ENCODE measurements around the gene PANK1.
A peak's percentile ranks its signal among the peaks of the same experiment; 100 is the strongest.
"Not testable (repeated sequence)": the region's sequence is repeated elsewhere in the genome, so short reads cannot be mapped to it uniquely, and the experiment has no call there.

Gene PANK1

DNA sequence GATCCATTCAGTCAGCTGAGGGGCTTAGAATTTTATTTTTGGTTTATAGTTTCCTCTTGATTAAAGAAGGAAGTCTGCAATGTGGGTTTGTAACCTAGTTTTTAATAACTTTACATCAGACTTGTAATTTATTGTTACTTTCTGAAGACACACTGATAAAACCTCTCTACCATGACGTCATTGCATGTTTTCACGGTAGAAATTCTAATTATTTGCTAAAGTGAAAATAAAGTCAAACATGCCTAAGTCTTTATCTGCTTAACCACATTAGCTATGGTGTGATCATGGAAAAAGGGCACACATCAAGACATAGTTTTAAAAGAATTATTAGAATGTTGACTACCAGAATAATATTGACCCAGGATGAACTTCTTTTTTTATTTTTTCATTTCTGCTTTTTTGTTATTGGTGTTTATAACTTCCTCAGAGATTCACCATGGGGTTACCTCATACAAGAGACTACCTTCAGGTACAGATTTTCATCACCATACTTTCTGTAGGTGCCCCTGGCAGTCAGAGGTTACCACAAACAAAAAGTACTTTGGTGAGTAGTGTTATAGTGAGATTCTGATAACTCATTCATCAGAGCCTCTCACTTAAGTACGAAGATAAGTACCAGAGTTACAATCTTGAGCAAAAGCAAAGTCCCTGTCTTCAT, 7.0 kb upstream of the PANK1 start:
- DNase-seq = no peak

DNA sequence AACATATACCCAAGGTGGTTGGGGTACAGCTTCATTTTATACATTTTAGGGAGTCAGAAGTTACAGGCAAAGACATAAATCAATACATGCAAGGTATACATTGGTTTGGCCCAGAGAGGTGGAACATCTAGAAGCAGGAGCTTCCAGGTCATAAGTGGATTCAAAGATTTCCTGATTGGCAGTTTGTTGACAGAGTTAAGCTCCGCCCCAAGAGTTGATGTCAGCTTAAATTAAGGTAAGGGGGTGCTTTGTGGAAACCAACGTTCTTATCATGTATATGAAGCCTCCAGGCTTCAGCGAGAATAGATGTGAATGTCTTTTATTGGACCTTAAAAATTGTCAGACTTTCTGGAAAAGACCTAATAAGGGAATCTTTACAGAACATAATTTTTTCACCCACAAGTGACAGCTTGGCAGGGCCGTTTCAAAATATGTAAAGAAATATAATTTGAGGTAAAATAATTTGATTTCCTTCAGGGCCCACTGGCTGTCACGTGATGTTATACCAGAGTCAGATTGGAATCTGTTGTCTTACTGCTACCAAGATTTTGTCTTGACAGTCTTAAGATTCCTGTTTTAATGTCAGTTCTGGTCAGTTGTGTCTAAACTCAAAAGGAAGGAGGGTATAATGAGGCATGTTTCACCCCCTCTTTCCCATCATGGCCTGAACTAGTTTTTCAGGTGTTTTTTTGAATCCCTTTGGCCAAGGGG, 6.3 kb upstream of the PANK1 start:
- DNase-seq = no peak

DNA sequence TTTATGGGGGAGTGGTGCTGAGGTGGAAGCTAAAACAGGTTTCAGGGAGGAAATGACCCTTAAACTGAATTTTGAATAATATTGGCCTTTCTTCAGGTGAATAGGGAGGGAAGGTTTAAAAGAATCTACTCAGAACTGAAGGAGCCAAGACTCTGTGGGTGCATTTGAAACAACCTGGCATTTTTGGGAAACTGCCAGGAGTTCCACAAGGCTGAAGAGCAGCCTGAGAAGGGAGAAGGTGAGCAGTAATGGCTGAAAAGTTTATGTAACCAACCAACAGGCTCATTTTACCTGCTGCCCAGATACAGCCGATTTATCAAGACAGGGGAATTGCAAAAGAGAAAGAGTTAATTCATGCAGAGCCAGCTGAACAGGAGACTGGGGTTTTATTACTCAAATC, 4.0 kb upstream of the PANK1 start:
- DNase-seq = no peak

DNA sequence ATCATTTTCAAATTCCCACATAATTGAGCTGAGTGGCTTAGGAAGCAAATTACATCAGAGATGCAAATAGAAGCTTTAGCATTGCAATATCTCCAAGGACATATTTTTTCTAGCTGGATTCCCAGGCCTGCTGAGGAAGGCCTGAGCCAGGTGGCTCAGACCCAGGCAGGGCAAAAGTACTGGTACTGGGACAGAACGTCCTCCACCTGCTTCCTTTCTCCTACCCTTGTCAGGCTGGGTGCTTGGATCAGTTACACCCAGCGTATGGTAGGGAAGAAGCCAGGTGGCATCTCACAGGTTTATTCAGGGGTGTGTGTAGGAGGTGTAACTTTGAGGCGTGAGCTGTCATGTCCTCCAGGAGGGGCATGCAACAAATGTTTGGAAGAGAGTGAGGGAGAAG, 3.0 kb upstream of the PANK1 start:
- no peak for DNase-seq

DNA sequence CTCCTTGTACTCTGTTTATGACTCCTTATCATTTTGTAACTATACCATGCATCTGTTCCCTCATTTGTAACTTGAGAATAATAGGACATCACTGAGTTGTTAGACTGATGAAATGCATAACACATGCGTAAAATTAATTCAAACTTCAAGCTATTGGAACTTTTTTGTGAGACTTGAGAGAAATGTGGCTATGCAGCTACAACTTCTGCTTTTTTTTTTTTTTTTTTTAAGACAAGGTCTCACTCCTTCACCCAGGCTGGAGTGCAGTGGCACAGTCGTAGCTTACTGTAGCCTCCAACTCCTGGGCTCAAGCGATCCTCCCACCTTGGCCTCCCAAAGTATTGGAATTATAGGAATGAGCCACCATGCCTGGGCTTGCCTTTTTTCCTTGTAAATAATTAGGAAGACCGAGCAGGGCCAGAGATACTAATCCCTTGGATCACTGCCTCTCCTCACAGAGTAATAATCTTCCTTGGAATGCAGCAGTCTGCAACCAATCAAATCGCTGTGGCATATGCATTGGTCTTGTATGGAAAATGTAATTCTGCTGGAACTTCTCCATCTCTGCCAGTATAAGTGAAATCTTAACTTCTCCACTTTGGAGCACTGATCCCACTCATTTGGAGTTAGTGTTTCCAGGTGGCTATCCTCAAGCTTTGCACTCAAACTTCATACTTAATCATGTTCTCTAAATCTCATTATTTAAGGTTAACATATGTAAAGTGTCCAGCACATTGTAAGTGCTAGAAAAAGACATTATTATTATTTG, 2.0 kb upstream of the PANK1 start:
- no peak for DNase-seq

DNA sequence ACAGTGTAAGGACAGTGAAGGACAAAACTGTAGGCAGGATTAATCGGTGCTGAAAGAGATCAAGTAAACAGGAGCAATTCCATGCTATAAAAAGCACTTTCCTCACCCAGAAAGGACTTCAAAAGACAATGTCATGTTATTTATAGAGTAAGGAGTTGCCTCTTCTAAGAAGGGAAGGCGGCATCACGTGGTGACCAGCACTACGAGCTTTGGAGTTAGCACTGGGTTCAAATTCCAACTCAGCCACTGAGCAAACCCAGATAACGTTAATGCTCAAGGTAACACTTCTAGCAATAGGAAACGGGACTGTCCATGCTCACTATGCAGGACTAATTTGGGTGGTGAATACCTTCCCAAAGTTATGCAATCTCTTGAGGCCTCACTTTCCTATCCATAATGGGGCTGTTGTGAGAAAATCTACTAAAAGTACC, 715 bp upstream of the PANK1 start:
- no peak for DNase-seq

DNA sequence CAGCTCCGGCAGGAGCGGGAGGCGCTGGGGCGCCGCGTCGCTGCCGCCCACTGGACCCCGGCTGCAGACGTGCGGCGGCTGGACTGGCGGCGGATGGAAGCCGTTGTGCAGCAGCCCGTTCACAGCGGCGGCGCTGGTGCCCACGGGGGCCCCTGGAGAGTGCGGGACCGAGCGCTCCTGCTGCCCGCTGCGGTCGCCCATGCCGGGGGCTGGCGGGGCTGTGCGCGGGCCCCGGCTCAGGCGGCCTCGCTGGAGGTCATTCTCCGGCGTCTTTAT, 413 bp downstream of the PANK1 start:
- DNase-seq = no peak

DNA sequence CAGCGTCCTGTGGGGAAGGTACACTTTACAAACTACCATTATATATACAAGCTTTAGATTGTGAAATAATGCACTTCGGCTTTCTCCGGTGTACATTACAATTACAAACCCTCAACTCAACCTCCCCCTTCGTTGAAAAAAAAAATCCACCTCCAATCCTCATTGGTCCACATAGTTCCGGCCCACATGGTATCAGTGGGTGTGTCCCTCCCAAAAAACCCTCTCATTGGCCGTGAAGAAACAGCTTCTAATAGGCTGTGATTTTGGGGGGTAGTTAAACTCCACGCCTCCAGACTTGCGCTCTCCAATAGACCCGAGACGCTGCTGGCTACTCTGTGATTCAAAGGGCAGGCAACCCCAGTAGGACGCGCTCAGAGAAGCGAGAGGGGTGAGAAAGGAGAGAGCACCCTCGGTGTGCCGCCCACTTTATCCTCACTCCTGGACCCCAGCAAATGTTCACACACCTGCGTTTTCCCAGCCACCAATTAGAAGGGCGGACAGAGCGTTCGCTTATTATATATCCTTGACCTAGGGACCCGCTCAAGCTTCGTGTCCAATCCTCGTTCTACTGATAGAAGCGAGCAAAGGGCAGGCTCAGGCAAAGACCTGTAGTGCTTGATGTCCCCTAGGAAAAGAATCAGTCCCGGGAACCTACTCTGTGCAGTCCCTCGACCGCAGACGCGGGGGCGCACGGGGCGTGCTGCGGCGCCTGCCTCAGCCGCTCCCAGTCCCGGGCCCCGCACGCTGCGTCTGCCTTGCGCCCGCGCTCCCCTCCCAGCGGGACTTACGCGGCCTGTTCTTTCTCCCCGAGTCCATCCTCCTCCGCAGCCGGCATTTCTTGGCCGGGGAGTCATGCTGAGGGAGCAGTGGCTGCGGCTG, 991 bp downstream of the PANK1 start:
- peak; percentile 83 for DNase-seq

DNA sequence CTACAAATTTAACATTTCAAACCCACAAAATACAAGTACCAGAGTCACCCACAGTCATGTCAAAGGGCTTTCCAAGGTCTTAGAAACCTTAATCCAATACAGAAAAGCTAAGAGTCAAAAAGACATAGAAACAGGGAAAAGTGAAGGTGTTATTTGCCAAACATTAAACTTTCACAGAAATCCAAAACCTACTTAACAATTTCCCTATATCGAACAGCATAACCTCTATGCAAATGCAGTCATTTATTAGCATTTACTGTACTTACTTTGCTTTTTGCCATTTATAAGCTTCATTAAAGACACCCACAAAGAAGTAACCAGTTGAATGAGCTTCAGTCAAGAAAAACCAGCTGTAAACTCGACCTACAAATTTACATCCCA, 1.6 kb downstream of the PANK1 start:
- DNase-seq = no peak

DNA sequence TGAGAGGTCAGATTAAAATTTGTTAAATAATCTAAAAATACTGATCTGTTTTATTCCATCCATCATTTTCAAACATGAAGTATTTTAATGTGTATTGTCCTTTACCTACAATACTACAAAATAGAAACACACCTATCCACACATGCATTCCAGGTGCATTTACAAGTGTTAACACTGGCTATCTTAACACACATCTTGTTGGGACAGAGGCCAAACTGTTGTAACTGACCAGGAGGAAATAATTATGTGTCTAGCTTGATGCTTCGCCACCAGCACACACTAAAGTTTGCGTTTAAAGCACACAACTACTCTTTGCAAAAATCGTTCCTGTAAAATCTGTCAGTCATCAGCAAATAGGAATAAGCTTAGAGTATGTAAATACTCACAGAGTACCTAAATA, 2.8 kb downstream of the PANK1 start:
- DNase-seq = no peak

DNA sequence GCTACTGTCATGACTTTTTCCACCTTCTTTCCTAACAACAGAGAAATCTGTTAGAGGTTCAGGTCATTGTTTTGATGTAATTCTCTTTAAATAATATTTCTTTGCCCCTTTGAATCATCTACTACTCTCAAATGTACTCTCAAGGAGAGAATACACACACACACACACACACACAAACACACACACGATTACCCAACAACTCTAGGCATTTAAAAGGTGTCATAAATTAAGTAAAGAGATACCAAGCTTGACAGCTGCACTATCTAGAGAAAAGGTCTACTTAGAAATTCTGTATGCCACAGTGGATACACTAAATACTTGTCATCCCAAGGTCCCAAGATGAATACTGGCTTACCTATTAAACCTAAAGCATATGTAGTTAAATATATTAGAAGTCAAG, 4.8 kb downstream of the PANK1 start:
- DNase-seq = no peak

DNA sequence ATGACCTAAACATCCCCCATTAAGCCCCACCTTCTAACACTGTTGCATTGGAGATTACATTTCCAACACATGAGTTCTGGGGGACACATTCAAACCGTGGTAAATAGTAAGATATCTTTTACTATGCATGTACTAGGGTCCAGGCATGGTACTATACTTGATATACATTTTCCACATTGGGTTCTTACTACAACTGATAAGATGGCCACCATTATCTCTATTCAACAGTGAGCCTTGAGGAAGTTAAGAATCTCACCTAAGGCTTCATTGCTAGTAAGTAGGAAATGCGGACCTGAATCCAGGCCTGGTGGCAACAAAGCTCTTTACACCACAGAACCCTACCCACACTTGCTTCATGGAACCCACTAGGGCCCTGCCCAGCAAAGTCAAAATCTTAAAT, 5.7 kb downstream of the PANK1 start:
- no peak for DNase-seq

DNA sequence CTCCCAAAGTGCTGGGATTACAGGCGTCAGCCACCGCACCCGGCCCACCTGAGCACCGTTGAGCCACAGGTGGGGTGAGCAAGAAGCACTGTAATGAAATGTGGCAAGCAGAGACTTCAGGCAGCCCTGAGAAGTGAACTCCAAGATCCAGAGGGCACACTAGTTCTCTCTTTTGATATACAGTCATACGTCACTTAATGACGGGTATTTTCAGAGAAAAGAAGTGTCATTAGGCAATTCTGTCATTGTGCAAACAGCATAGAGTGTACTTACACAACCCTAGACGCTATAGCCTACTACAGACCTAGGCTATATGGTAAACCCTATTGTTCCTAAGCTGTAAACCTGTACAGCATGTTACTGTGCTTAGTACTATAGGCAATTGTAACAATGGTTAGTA, 7.9 kb downstream of the PANK1 start:
- no peak for DNase-seq

DNA sequence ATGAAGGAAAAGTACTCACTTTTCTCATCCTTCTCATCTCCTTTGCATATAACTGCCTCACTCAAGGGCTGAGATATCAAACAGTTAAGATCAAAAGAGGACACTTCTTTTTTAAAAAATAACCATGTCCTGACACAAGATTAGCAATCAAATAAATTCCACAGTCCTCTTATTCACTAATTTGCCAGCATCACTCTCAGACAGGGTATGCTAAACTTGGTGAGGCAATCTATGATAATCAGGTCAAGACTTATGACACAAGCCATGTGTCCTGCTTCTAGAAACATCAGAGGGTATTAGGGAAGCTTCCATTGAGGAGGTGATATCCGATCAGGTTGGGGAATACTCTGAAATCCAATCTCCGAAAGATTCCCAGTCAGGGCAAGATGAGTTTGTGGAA, 10.4 kb downstream of the PANK1 start:
- DNase-seq = no peak

DNA sequence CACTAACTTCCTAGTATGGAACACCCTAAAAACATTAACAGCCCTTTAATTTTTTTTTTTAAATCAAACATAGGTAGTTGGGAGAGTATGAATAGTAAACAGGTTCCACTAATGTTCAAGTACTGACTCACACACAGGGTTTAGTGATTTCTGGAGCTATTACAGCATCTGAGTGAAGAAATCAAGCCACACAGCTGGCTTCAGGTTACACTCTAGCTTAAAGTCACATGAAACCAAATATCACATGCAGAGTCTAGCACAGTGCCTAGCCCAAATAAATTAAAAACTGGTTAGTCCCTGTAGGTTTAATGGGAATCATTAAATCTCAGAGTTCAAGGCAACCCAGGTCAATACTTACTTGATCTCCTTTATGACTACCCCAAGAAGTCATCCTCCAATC, 11.6 kb downstream of the PANK1 start:
- DNase-seq = no peak

DNA sequence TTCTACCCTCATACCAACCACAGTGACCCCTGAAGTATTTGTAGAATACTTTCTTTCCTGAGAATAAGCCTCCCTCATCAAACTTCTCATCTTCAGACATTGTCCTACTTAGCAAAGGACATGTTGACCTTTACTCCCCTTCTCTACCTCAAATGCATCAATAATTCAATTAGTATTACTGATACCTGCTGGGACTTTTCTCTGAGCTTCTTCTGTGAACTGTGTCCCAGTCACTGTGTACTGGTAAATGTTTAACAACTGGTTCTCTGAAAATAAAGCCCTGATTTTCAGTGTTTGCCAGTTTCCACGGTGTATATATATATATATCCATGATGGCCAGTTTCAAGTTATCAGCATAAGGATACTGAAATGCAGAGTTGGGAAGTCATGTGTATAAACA, 12.2 kb downstream of the PANK1 start:
- DNase-seq = no peak

DNA sequence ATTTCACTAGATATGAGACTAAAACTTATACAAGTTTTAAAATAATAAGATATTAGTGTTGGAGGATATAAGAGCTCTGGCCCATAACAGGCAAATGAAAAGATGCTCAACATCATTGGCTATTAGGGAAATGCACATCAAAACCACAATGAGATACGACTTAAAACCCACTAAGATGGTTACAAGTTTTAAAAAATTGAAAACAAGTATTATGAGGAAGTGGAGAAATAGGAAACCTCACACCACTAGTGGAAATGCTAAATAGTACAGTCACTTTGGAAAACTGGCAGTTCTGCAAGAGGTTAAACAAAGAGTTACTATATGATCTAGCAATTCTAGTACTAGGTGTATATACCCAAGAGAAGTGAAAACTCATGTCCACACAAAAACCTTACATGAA, 17.2 kb downstream of the PANK1 start:
- DNase-seq = no peak

DNA sequence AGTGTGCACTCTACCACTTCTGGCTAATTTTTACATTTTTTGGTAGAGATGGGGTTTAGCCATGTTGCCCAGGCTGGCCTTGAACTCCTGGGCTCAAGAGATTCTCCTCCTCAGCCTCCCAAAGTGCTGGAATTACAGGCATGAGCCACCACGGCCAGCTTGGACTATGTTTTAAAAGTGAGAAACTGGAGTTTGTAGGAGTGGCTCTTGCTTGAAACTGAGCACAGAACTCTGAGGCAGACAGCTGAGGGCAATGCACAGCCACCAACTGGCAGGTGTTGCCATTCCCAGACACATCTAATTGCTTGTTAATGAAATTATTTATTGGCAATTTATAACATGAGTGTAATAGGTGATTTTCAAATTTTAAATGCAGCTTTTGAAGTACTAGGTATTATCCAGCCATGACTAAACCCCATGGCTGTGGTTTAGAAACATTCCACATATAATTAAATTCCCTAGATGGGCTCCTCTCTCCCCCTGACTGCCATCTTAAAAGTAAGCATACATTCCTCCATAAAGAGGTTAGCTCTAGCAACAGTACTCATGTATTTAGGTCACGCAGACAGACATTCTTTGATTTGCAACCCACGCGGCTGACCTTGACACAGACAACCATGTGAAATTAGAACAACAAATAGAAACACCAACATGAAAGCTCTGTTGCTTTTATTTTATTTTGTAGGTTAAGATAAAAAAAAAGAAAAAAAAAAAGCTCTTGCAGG, 19.8 kb downstream of the PANK1 start:
- DNase-seq = no peak

DNA sequence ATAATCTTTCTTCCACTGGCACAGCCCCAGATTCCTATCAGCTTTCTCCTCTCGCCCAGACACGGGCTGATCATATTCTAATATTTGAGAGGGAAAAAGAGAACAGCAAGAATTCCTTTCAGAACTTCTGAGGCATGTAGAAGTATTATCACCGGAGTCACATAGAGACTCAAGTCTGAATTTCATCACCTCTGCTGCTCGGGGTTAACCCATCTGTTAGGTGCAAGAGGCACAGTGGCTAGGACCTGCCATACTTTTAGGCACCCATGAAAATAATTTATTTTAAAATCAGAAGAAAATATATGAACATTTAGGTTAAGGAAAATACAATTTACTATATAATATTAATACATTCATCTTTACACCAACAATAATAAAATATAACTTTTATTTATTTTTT, 21.0 kb downstream of the PANK1 start:
- DNase-seq = no peak

DNA sequence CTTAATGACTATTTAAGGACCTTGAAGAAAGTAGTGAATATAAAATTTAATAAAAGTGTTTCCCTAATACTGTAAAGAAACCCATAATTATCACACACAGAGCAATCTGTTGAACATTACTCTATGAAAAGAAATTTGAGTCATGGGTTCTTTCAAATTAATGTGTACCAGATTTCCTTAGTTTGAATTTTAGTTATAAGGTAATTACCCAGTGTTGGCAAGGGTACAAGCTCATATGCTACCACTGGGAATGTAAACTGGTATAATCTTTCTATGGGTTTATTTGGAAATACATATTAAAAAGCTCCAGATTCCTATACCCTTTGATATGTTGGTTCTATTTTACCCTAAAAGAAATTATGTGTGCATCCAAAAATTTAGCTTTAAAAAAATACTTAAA, 22.9 kb downstream of the PANK1 start:
- DNase-seq = no peak

DNA sequence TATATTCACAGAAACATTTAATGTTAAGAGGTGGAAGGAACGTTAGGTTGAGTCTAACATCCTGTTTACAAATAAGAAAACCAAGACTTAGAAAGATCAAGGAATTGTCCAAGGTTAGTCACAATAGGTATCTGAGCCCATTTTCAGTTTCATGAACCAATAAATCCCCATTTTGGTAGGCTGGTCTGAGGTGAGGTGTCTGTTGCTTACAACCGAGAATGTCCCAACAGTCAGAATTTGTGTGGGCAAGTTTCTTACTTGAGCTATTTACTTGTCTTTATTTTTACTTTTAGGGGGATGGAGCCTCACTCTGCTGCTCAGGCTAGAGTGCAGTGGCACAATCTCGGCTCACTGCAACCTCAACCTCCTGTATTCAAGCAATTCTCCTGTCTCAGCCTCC, 23.6 kb downstream of the PANK1 start:
- no peak for DNase-seq

DNA sequence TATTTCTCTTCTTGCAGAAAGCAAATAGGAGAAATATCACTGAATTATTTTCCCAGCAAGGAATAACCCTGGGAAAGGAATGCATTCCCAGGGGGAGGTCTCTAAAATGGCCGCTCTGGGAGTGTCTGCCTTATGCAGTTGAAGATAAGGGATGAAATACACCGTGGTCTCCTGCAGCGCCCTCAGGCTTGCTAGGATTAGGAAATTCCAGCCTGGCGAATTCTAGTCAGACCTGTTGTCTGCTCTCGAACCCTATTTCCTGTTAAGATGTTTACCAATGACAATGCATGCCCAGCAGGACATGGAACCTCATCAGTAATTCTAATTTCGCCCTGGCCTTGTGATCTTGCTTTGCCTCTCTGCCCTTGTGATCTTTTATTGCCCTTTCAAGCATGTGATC, 24.7 kb downstream of the PANK1 start:
- DNase-seq = not testable (repeated sequence)

DNA sequence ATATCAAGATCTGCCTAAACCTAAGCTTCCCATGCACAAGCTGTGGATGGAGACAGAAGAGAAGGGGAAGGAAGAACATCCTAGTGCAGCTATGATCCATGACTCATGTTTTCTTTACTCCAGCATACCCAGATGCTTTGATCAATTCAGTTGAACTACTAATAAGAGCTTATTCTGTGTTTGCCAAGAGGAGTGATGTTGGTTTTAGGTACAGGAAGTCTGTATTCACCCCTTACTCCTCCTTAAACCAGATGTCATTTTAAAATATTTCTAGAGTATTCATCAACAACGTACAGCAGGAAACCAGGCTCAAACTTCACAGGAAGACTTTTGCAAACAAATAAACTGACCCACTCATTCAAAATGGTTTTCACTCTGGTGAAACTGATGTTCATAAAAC, 29.2 kb downstream of the PANK1 start:
- no peak for DNase-seq
